Epithelial cell of esophagus (primary cell): ENCODE data around the gene MICAL3.

ENCODE experiments used
- DNase-seq: peaks from one replicate; pipeline ENCODE4 v3.0.0; 2010; ENCODE audit warnings: low read depth
- H3K4me3 ChIP-seq: 2 replicates; pipeline ENCODE4 v1.5.1; 2011; ENCODE audit warnings: mild to moderate bottlenecking, low read length, control low read depth
- TF ChIP-seq, protein P1 (sequence below): IDR thresholded peaks from 2 replicates; pipeline ENCODE4 v1.5.1; 2011; ENCODE audit warnings: low read depth, mild to moderate bottlenecking, low read length, control low read depth, inconsistent platforms; ENCODE audit not compliant: insufficient read depth; ENCODE audit errors: missing control alignments

Gene MICAL3

GRCh38 chr22:17981497-17981896 is 42.9 kb downstream of the MICAL3 start:
- H3K4me3 ChIP-seq = no peak overlapping the region
- TF ChIP-seq, protein P1, sequence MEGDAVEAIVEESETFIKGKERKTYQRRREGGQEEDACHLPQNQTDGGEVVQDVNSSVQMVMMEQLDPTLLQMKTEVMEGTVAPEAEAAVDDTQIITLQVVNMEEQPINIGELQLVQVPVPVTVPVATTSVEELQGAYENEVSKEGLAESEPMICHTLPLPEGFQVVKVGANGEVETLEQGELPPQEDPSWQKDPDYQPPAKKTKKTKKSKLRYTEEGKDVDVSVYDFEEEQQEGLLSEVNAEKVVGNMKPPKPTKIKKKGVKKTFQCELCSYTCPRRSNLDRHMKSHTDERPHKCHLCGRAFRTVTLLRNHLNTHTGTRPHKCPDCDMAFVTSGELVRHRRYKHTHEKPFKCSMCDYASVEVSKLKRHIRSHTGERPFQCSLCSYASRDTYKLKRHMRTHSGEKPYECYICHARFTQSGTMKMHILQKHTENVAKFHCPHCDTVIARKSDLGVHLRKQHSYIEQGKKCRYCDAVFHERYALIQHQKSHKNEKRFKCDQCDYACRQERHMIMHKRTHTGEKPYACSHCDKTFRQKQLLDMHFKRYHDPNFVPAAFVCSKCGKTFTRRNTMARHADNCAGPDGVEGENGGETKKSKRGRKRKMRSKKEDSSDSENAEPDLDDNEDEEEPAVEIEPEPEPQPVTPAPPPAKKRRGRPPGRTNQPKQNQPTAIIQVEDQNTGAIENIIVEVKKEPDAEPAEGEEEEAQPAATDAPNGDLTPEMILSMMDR = no peak
- DNase-seq = no peak

- peak; percentile 44 for DNase-seq
- TF ChIP-seq, protein P1 = no peak
- no peak overlapping the region for H3K4me3 ChIP-seq
Observed at GRCh38 chr22:17980638-17981051, 43.7 kb downstream of the MICAL3 start.

- DNase-seq = no peak
Observed at GRCh38 chr22:17980015-17980590, 44.3 kb downstream of the MICAL3 start.

DNA sequence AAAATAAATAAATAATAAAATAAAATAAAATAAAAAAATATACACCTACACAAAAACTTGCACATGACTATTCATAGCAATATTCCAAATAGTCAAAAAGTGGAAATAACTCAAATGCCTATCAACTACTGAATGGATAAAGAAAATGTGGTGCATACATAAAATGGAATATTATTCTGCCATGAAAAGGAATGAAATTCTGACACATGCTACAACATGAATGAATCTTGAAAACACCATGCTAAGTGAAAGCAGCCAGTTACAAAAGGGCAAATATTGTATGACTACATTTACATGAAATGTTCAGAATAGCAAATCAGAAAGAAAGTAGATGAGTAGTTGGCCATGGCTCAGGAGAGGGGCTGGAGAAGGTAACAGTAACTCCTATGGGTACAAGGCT is 46.3 kb downstream of the MICAL3 start:
- no peak overlapping the region for H3K4me3 ChIP-seq
- no peak for DNase-seq
- TF ChIP-seq, protein P1 = no peak

More at GRCh38 chr22:17980015-17980590, 44.3 kb downstream of the MICAL3 start:
- no peak overlapping the region for H3K4me3 ChIP-seq
- TF ChIP-seq, protein P1 = no peak

DNA sequence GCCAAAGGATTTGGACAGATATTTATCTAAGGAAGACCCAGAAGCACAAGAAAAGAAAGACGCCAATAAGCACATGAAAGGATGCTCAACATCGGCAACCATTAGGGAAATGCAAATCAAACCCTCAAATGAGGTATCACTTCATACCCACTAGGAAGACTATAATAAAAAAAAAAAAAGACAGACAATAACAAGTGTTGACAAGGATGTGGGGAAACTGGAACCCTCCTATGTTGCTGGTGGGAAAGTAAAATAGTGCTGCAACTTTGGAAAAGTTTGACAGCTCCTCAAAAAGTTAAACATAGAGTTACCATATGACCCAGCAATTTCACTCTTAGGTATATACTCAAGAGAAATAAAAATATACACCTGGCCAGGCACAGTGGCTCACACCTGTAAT is 47.0 kb downstream of the MICAL3 start:
- DNase-seq = no peak
- TF ChIP-seq, protein P1 = no peak
- no peak overlapping the region for H3K4me3 ChIP-seq

- DNase-seq = no peak
- TF ChIP-seq, protein P1 = no peak
- H3K4me3 ChIP-seq = no peak overlapping the region
Observed at GRCh38 chr22:17976121-17976520, 48.2 kb downstream of the MICAL3 start.

DNA sequence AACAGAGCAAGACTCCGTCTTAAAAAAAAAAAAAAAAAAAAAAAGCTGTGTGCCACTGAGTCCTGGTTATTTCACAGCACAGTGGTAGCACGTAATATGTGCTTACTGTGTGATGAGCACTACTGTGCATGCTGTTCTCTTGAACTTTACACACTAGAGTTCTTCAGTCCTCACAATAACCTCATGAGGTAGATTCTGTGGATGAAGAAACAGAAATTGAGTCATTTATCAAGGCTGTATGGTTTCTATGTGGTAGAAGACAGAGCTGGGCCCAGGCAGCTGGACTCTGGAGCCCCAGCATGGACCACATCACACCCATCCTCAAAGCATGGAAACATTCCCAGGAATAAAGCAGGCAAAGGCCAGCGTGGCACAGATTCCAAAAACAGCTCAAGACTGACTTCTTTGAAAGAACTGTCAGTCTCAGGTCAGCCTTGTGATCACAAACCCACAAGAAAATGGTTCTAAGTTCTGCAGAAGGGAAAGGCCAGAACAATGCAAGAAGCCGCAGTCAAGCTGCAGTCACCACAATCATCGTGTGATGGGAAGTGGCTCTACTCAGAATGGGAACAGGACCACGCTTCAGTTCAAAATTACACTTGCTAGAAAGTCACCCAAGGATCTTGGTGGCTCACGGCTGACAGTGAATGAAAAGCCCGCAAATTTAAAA is 49.5 kb downstream of the MICAL3 start:
- no peak overlapping the region for H3K4me3 ChIP-seq
- no peak for DNase-seq
- TF ChIP-seq, protein P1 = no peak
